VCaP (cell line): Measurements from ENCODE around the gene MRPL53.
"Not testable (repeated sequence)": the region's sequence is repeated elsewhere in the genome, so short reads cannot be mapped to it uniquely, and the experiment has no call there.

Experiments
- H3K27ac ChIP-seq: fragments of 450-650 bp; 2 replicates; pipeline ENCODE4 v1.5.1; 2017
- CTCF ChIP-seq: fragments of 450-650 bp; conservative IDR thresholded peaks from 2 replicates; pipeline ENCODE4 v1.5.1; 2017; ENCODE audit warnings: mild to moderate bottlenecking, moderate library complexity

Gene MRPL53

GRCh38 chr2:74462786-74463105, 9.7 kb downstream of the MRPL53 start:
- no peak for TF ChIP-seq CTCF
- no peak overlapping the region for H3K27ac ChIP-seq

GRCh38 chr2:74462054-74462785, 10.3 kb downstream of the MRPL53 start:
- H3K27ac ChIP-seq, result no peak overlapping the region
- no peak for TF ChIP-seq CTCF

- H3K27ac ChIP-seq, result no peak overlapping the region
- no peak for TF ChIP-seq CTCF
These were observed 11.1 kb downstream of the MRPL53 start for GRCh38 chr2:74461187-74462053.

- H3K27ac ChIP-seq, result not testable (repeated sequence)
These were observed 12.3 kb downstream of the MRPL53 start for GRCh38 chr2:74460187-74460586.

- H3K27ac ChIP-seq, result peak overlapping the region; percentile 96; the same call in 1 of the 2 replicates
These were observed 12.9 kb downstream of the MRPL53 start for GRCh38 chr2:74459503-74460118.

GRCh38 chr2:74458938-74459363, 13.5 kb downstream of the MRPL53 start:
- peak overlapping the region; percentile 96 for H3K27ac ChIP-seq
- no peak for TF ChIP-seq CTCF

GRCh38 chr2:74458132-74458937, 14.1 kb downstream of the MRPL53 start, which contains the start of gene WBP1:
TSS of gene WBP1 (plus strand) at chr2:74458438. CDS start at chr2:74458603, 165 bp downstream.
- H3K27ac ChIP-seq, result peak within 1 kb of the TSS; percentile 96
- no peak for TF ChIP-seq CTCF

- peak overlapping the region; percentile 96 for H3K27ac ChIP-seq
- no peak for TF ChIP-seq CTCF
These were observed 14.8 kb downstream of the MRPL53 start for GRCh38 chr2:74457549-74458131.
